ENCODE results near the gene CCDC102B. TPM values are rescaled to one million over a fixed set of nuclear protein-coding genes. Genes with fewer than 3 reads are reported as not detected.

CCDC102B gene
- total and polyA plus RNA-seq, 2 of the 8 experiments (the other 6 are each of a cell fraction or from before 2014, with no cell fraction given) = 0.80 to 1.1 TPM

- POLR2A ChIA-PET (ENCODE audit: partially characterized antibody) = no interaction called here
- FAIRE-seq = no peak
- TF ChIP-seq EGR1 (IDR thresholded peaks at IDR 0.05; ENCODE audit: borderline replicate concordance, low read depth, low read length) = no peak
- no peak for TF ChIP-seq ZNF274 (IDR thresholded peaks at IDR 0.05; ENCODE audit: borderline replicate concordance, extremely low read depth, low read length)
- TF ChIP-seq TAF1 (IDR thresholded peaks at IDR 0.05; ENCODE audit: low read depth, low read length) = no peak
- no peak for TF ChIP-seq NANOG (IDR thresholded peaks at IDR 0.05; ENCODE audit: insufficient read depth, low read depth, low read length, poor library complexity, severe bottlenecking)
- TF ChIP-seq SIX5 (IDR thresholded peaks at IDR 0.05; ENCODE audit: low read depth, low read length) = no peak
- no peak for TF ChIP-seq SUZ12 (IDR thresholded peaks at IDR 0.05; ENCODE audit: low read length)
- TF ChIP-seq BACH1 (IDR thresholded peaks at IDR 0.05; ENCODE audit: low read length) = no peak
- TF ChIP-seq CBX5 (IDR thresholded peaks at IDR 0.05; ENCODE audit: low read depth, low read length) = no peak
- no peak for TF ChIP-seq HDAC2 (IDR thresholded peaks at IDR 0.05; ENCODE audit: borderline replicate concordance in 1 of 2, low read depth in 2 of 2, low read length in 2 of 2)
- TF ChIP-seq GTF2F1 (IDR thresholded peaks at IDR 0.05; ENCODE audit: borderline replicate concordance, low read depth, low read length) = no peak
- no peak for TF ChIP-seq TEAD4 (IDR thresholded peaks at IDR 0.05; ENCODE audit: low read depth, low read length)
- TF ChIP-seq TBP (IDR thresholded peaks at IDR 0.05; ENCODE audit: low read depth, low read length) = no peak
Observed at GRCh38 chr18:69032009-69032408, 234.1 kb downstream of the CCDC102B start.

More at GRCh38 chr18:69032009-69032408, 234.1 kb downstream of the CCDC102B start:
- no peak overlapping the region for H3K56ac ChIP-seq (replicated peaks; ENCODE audit: insufficient read length, low read depth, low read length)
- H3K79me1 ChIP-seq (ENCODE audit: low read depth, low read length) = no peaks in the 10 kb centered on the region
- no peak overlapping the region for H2BK15ac ChIP-seq (ENCODE audit: low read length)
- H3K4me3 ChIP-seq (ENCODE audit: extremely low read depth in 1 of 4, insufficient read depth in 2 of 4, low read depth in 3 of 4, low read length in 4 of 4) = no peak overlapping the region
- no peak for DNase-seq (ENCODE audit: low read depth in 1 of 2, low spot score in 2 of 2)
- H2AK5ac ChIP-seq (ENCODE audit: low read depth, low read length) = no peak overlapping the region
- no peak overlapping the region for H3K18ac ChIP-seq (ENCODE audit: extremely low read depth, low read length)
- H4K5ac ChIP-seq (ENCODE audit: insufficient read length, low read depth, low read length) = no peak overlapping the region
- H3K23me2 ChIP-seq (ENCODE audit: low read depth, low read length) = no peaks in the 10 kb centered on the region
- no peak overlapping the region for H4K8ac ChIP-seq (ENCODE audit: extremely low read depth, insufficient read depth, low read length)
- H3K27me3 ChIP-seq (replicated peaks in 1 of 4; ENCODE audit: control insufficient read depth in 3 of 4, extremely low read depth in 1 of 4, insufficient read depth in 3 of 4, low read length in 3 of 4) = no peaks in the 10 kb centered on the region
- no peak overlapping the region for H2BK120ac ChIP-seq (replicated peaks; ENCODE audit: low read depth, low read length)
- H3K79me2 ChIP-seq (ENCODE audit: control insufficient read depth in 1 of 2, insufficient read depth in 2 of 2, low read length in 2 of 2) = no peaks in the 10 kb centered on the region
- no peaks in the 10 kb centered on the region for H4K20me1 ChIP-seq (replicated peaks in 1 of 2; ENCODE audit: control insufficient read depth in 1 of 2, insufficient read depth in 2 of 2, low read length in 2 of 2)
- H4K91ac ChIP-seq (replicated peaks; ENCODE audit: insufficient read length, low read length) = no peak overlapping the region
- CTCF ChIA-PET (ENCODE audit: partially characterized antibody) = no interaction called here
- H2AFZ ChIP-seq (ENCODE audit: low read length) = no peak overlapping the region
- no peak overlapping the region for H3K4ac ChIP-seq (replicated peaks; ENCODE audit: insufficient read length, low read depth, low read length)
- no peak overlapping the region for H2BK12ac ChIP-seq (ENCODE audit: low read depth, low read length)
- H3K4me1 ChIP-seq (replicated peaks in 1 of 4; ENCODE audit: control insufficient read depth in 3 of 4, insufficient read depth in 4 of 4, low read length in 3 of 4) = no peaks in the 10 kb centered on the region
- no peak overlapping the region for H2BK20ac ChIP-seq (ENCODE audit: low read length)
- H3K9ac ChIP-seq (replicated peaks in 1 of 4; ENCODE audit: extremely low read depth in 1 of 4, low read depth in 3 of 4, low read length in 3 of 4) = no peak overlapping the region
- H3K27ac ChIP-seq (ENCODE audit: low read depth, low read length) = no peak overlapping the region
- no peaks in the 10 kb centered on the region for H3K36me3 ChIP-seq (ENCODE audit: control insufficient read depth in 2 of 4, insufficient read depth in 4 of 4, low read length in 3 of 4)
- H3K9me3 ChIP-seq (ENCODE audit: insufficient read depth in 2 of 2, low read depth in 1 of 2, low read length in 1 of 2) = no peaks in the 10 kb centered on the region
- no peak overlapping the region for H3K23ac ChIP-seq (ENCODE audit: insufficient read length)
- H2BK5ac ChIP-seq (ENCODE audit: low read depth, low read length) = no peak overlapping the region
- H3K14ac ChIP-seq (ENCODE audit: insufficient read length) = no peak overlapping the region
- H3K4me2 ChIP-seq (ENCODE audit: insufficient read depth in 1 of 2, low read depth in 2 of 2, low read length in 2 of 2) = no peak overlapping the region
